NCI-H510A (cell line): ENCODE results near the gene BORCS5.

Experiments
- DNase-seq: peaks from one replicate; lab custom pipeline; 2025; lab: John Stamatoyannopoulos, UW

The BORCS5 gene

DNA sequence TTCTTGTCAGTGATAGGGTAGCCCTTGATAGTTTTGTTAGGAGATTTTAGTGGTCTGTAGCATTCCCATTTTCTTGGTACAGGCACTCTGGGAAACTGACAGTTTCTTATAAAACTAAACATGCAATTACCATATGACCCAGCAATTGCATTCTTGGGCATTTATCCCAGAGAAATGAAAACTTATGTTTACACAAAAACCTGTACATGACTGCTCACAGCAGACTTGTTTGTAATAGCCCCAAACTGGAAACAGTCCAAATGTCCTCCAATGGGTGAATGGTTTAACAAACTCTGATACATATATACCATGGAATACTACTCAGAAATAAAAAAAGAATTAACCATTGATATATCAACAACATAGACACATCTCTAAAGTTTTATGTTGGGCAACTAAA lies 75.5 kb downstream of the BORCS5 start:
- DNase-seq, result no peak

DNA sequence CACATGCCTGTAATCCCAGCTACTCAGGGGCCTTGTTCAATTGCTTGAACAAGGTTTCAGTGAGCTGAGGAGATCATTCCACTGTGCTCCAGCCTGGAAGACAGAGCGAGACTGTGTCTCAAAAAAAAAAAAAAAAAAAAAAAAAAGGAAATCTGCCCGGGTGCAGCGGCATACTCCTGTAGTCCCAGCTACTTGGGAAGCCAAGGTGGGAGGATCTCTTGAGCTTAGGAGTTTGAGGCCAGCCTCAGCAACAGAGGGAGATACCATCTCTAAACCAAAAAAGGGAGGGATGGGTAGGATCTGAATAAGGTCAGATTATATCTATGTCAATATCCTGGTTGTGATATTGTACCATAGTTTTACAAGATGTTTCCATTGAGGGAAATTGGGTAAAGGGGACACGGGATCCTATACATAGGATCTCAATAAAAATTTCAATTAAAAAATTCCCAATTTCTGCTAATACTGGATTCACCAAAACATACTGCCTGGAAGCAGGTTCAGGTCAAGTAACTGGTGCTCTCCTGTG lies 76.4 kb downstream of the BORCS5 start:
- no peak for DNase-seq

DNA sequence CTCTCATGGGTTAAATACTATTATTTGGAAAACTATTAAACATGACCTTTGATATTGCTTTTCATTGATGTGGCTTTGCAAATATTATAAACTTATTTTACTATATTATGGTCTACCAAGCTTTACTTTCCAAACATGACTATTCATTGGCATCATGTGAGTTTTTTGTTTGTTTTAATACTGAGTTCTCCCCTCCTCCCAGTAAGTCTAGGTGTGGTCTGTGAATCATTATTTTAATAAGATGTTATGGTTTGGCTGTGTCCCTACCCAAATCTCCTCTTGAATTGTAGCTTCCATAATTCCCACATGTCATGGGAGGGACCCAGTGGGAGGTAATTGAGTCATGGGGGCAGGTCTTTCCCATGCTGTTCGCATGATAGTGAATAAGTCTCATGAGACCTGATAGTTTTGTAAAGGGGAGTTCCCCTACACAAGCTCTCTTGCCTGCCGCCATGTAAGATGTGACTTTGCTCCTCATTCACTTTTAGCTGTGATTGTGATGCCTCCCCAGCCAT lies 80.0 kb downstream of the BORCS5 start:
- no peak for DNase-seq

DNA sequence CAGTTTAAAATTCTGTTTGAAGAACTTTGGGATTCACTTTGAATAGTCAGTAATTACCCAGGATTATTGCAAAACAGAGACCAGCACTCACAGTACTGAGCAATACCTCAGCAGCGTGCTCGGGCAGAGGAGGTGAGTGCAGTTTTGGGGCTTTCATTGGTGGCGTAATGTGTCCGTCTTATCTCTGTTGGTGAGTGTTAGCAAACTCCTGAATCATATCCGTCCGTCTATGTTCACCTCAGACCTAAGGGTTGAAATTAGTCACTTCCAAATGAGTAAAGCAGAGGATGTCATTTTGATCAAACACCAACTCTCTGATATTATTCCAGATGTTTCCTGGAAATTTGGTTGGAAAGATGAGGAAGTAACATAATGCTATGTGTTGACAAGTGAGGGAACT lies 82.8 kb downstream of the BORCS5 start:
- no peak for DNase-seq

DNA sequence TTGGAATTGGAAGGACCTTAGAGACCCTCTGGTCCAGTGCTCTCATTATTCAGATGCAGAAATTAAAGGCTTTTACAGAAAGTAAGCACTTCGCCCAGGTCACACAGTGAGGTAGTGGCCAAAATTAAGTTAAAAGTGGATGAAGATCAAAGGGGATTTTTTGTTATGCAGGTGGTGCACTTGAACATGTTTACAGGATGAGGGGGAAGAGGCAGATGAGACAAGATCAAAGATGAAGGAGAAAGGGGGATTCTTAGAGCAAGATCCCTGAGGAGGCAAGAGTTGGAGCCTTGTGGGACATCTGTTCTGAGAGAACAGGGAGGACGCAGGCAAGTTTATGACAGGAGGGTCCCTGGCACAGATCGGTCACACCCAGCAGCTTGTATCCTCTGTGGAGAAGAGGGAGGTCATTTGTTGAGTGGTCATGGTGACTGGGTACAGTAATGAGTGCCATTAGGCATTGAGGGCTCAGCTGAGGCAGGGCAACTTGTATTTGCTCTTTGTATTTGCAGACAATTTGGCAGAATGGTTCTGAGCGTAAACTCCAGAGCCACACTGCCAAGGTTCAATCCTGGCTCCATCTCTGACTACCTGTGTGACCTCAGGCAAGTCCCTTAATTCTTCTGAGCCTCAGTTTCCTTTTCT lies 84.0 kb downstream of the BORCS5 start:
- peak; percentile 64 for DNase-seq

DNA sequence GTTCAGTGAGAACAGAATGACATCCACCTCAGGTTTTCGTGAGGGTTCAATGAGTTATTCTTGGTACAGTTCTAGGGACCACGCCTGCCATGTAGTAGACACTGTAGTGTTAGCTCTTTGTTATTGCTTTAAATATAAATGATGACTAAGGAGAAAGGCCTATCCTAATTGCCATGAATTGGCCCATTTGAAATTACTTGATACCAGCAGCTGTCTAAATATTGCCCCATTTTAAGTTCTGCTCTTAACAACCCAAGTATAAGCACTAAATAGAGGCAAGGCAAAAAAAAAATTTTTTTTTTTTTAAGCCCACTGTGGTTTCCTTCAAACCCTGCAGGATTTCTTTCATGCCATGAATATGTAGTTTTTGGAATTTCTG lies 84.5 kb downstream of the BORCS5 start:
- no peak for DNase-seq

DNA sequence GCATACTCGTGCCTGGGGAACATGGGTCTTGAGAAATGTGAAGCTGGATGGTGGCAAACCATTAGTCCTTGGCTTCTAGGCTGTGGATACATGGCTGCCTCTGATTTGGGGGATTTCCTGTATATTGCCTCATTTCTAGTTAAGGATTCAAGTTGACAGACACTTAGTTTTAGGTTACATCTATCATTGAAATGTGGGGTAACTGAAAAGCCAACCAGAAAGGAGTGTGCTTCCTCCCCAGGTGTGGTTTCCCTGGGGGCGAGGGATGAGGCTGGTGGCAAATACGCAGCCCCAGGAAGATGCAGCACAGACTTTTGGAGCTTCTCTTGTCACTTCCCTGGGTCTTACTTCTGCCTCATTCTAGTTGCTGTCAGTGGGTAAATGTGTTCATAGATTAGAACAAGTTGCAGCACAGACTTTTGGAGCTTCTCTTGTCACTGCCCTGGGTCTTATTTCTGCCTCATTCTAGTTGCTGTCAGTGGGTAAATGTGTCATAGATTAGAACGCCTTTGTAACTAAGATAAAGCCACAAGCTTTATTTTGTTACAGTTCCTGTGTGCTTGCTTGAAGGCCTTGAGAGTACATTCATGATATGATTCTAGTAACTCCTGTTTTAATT lies 85.1 kb downstream of the BORCS5 start:
- no peak for DNase-seq

DNA sequence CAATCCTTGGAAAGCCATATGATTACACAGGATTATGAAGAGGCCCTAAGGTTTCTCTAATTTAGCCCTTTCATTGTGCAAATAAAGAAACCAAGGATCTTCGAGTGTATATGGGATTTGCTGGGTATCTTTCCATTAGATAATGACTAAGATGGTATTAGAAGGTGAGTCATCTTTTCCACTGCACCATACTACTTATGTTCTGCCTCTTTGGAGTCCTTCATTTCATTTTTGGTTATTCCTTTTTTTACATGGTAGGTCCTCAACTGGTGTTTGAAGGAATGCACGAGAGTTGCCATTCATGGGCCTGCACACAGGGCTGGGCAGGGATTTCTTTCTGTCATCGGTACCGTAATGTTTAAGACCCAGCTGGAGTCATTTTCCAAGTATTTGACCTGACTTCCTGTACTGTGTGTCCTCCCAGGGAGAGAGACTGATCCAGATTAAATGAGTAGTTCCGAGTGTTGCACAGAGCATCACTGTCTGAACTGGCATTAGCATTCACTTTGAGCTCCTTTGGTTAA lies 85.7 kb downstream of the BORCS5 start:
- no peak for DNase-seq

DNA sequence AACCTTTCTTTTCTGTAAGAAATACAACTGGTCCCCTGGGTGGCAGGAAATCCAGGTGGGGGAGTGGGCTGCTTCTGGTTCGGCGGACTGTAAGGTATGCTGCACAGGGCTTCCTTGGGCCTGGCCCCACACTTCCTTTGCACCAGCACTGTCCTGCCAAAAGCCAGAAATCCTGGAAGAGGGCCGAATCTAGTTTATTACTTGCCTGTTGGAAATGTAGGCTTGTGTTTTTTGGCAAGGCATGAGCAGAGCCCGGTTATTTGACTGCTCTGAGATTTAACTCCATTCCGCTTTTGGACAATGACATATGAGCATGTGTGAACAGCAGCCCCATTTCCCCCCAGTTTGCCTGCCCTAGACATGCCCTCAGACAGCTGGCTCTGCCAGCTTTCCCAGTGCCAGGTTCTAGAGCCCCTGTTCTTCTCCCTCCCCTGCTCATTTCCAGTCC lies 86.6 kb downstream of the BORCS5 start:
- DNase-seq, result no peak

DNA sequence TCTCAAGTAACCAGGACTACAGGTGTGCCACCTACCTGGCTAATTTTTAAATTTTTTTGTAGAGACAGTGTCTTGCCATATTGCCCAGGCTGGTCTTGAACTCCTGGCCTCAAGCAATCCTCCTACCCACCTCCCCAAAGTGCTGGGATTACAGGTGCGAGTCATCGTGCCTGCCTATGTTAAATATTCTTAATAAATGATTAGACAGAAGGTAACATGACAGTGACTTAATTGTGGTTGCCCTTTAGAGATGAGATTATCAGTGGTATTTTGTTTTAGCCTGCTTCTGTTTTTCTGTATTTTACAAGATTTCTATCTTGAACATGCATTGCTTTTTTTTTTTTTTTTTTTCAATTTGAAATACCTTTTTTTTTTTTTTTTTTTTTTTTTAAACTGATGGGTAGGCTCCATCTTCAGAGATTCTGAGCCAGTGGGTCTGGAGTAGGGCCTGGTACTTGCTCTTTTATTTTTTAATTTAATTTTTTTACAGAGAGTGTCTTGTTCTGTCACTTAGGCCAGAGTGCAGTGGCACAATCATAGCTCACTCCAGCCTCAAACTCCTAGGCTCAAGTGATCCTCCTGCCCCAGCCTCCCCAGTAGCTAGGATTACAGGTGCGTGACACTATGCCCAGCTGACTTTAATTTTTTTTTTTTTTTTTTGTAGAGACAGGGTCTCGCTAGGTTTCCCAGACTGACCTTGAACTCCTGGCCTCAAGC lies 88.4 kb downstream of the BORCS5 start:
- DNase-seq, result no peak

DNA sequence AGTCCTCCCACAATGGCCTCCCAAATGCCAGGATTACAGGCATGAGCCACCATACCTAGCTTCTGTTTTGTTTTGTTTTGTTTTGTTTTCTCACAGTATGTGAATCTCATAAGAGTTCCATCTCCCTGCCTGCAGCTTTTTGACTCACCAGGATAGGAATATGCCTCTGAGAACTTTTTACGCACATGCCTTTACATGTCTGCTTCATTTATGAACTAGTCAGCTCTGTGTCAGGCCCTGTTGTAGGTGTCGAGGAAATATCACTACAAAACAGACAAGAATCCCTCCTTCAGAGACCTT lies 89.0 kb downstream of the BORCS5 start:
- no peak for DNase-seq

DNA sequence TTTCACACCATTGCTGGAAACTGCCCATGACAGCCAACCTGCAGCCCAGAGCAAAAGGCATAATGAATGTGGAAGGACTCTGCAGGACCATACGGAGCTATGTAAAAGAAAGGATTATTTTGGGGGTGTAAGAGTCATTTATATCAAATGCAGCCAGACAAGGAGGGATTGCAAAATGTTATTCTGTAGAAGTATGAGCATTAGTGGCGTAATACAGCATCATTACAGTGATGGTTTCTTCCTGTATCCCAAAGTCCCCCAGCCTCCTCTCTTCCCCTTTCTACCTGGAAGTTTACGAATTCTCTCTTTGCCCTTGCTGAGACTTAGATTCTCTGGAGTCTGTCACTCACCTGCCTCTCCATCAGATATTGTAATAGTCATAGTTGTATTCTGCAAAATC lies 89.9 kb downstream of the BORCS5 start:
- DNase-seq, result no peak

DNA sequence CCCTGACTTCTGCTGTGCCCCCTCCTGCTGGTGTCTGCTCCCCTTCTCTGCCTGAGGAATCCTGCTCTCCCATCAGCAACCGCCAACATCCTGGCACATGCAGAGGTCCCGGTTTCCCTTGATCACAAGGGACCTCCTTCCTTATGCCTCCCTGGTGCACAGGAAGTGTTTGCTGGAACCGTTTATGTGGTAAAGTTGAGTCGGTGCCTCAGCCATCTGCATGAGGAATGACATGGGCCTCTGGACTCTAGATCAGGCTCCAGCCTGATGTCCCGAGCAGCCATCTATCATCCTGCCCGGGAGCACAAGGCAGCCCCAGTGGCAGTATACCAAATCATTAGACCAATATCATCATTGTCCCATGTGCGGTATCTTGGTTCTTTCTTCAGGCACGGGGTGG lies 90.4 kb downstream of the BORCS5 start:
- DNase-seq, result no peak

DNA sequence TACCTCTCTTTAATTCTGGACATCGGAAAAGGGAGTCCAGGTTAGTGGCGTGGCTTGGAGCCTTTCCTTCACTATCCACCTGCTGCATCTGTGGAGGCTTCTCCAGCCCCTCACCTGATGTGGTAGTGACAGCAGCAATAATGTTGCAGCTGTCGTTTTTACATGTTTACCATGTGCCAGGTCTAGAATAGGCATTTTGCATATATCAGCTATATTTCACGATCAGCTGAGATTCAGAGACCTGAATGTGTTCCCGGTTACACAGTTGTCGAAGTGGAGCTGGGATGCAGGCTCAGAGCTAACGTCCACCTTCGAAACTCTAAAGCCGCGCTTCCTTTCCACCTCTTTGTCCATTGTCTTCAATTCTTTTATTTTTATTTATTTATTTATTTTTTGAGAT lies 91.0 kb downstream of the BORCS5 start:
- no peak for DNase-seq

DNA sequence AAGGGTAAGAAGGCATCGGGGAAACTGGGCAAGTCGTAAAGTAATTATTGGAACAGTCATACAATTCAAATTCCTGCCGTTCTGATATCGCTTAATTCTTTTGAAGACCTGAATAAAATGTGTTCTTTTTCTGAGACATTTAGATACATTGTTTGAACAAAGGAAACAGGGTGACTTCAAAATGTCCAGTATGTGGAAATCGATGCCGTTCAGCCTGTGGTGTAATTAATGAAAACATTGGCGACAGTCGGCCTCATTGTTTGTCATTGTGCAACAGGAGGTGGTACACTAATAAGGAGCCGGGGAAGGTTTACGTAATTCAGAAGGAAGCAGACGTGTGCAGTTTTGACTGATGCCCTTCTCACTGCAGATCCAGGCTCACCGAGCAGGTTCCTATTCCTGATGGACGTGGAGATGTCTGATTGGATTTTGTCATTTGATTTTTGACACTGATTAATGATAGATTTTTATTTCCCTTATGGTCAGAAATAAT lies 92.7 kb downstream of the BORCS5 start:
- peak; percentile 66 for DNase-seq

DNA sequence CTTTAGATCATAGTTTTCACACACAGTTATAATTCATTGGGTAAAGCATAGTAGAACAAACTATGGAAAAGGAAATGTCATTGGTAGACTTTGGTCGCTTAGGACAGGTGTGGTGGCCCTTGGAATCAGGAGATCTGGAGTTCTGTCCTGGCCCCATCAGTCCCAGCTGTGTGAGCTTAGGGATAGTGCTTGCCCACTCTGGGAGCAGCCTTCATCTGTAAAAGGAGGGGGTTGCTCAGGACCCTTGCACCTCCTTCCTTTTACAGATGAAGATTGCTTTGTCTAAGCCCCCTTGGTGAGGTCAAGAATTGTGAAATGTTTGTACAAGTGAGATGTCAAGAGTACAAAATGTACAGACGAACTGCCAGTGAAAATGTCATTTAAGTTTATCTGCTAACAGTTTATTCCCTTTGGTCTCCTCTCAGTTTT lies 93.2 kb downstream of the BORCS5 start:
- DNase-seq, result no peak

DNA sequence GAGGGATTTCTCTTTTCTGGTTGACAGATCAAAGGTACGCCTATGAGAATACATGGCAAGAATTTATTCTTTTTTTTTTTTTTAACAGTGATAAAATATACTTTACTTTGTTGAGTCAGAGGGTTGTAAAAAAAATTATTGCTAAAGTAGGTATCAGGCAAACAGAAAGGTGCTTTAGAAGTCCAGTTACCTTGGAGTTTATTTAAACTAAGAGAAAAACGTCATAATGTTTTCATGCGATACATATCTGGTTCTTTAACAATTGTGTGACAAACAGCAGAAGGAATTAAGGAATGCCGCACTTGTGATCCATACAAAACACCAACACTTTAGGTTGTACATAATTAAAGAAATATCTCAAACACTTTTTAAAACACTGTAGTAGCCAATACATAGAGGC lies 94.2 kb downstream of the BORCS5 start:
- DNase-seq, result no peak

DNA sequence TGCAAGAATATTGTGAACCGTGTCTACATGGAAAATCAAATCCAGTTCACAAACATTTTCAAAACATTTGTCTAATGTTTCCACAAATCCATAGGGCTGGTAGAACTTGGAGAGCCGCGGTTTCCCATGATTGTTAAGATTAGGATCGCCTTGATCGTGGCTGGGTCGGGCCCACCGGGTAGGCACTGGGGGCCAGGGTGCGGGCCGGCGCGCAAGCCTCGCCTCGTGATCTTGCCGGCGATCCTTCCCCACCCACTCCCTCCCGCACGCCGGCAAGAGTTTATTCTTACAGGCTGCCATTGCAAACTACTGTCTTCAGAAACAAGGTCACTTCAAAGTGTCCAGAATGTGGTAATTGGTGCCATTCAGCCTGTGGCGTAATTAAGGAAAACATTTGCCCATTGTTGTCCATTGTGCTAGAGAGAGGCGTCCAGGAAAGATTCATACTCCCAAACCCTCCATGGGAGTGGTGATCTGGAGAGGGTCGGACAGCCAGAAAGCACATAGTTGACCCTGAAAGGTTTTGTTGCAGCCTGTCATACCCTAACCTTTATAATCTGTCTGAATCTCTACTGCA lies 95.5 kb downstream of the BORCS5 start:
- DNase-seq, result no peak

DNA sequence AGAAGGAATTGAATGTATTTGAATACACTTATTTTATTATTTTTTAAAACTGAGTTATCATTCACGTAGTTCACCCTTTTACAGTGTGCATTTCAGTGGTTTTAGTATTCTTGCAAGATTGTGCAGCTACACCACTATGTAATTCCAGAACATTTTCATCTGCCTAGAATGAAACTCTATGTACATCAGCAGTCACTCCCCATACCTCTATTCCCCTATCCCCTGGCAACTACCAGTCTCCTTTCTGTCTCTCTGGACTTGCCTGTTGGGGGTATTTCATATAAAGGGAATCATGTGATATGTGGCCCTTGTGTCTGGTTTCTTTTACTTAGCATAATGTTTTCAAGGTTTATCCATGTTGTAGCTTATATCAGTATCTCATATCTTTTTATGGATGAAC lies 96.8 kb downstream of the BORCS5 start:
- no peak for DNase-seq

DNA sequence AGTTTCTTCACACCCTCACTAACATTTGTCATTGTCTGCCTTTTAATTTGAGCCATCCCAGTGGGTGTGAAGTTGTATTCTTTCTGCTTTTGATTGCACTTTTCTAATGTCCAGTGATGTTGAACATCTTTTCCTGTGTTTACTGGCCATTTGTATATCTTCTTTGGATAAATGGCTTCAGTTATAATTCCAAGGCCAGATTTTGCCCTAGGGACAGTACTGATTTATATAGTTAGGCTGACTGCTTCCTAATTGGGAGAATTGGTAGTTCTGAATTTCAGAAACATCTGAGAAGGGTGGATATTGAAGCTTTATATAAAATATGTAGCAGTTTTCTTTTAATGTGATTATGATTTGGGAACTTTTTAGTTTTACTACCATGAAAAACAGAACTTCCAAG lies 97.4 kb downstream of the BORCS5 start:
- DNase-seq, result no peak

DNA sequence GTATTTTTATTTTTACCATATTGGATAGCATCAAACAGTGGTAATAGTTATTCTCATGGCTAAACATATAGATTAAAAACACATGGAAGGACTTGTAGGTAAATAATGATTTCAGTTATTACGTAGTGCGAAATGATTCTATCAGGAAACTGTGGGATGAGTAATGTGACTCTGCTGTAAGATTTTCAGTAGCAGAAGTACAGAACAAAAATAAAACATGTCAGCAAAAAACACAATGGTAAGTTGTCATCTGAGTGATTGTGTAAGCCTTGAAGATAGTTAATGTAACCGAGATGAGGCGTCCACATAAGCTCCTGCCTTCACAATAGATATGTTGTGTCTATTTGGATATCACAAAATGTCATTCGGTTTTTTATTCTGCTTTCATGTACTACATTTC lies 99.8 kb downstream of the BORCS5 start:
- no peak for DNase-seq
